ENCODE data around the gene DDOST.
A peak's percentile ranks its signal among the peaks of the same experiment; 100 is the strongest.
"Not testable (repeated sequence)": the region's sequence is repeated elsewhere in the genome, so short reads cannot be mapped to it uniquely, and the experiment has no call there.

The DDOST gene

DNA sequence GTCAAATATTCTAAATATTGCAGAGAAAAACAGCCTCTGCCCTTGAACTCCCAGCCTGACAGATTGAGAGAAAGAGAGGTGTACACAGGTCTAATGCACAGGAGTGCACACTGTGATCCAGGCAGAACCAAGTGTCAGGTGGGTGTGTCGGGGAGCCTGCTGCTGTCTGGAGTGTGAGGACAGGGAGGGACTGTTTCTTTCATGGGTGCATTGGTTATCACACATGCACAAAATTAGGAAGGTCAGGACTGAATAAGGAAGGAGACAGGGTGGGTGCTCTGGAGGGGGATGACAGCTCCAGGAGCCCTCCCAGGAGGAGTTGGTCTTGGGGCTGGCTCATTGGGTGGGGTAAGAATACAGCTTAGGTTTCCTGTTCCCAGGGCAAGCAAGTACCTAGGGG lies 41.2 kb downstream of the DDOST start:
- Histone ChIP-seq H3K9ac (ENCODE audit: low read length) (no peak overlapping the region), H3K27me3 (replicated peaks; ENCODE audit: control insufficient read depth, insufficient read depth, low read length) (no peaks in the 10 kb centered on the region), H3K4me3 (ENCODE audit: low read length) (no peak overlapping the region), H3K4me1 (ENCODE audit: control insufficient read depth, insufficient read depth, low read length) (peaks cover 7% of the 10 kb centered on the region), H3K36me3 (ENCODE audit: control insufficient read depth, insufficient read depth, low read length, severe bottlenecking) (no peaks in the 10 kb centered on the region), H3K9me3 (ENCODE audit: control insufficient read depth, low read length) (no peaks in the 10 kb centered on the region)
- DNase-seq (ENCODE audit: low read depth) = no peak

DNA sequence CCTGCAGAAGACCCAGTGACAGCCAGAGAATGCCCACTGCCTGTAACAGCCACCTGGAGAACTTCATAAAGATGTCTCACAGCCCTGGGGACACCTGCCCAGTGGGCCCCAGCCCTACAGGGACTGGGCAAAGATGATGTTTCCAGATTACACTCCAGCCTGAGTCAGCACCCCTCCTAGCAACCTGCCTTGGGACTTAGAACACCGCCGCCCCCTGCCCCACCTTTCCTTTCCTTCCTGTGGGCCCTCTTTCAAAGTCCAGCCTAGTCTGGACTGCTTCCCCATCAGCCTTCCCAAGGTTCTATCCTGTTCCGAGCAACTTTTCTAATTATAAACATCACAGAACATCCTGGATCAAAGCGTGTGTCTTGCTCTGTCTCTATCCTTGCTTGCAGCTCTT lies 42.6 kb downstream of the DDOST start:
- DNase-seq (ENCODE audit: low read depth) = no peak
- H3K9ac ChIP-seq (ENCODE audit: low read length) = no peak overlapping the region

DNA sequence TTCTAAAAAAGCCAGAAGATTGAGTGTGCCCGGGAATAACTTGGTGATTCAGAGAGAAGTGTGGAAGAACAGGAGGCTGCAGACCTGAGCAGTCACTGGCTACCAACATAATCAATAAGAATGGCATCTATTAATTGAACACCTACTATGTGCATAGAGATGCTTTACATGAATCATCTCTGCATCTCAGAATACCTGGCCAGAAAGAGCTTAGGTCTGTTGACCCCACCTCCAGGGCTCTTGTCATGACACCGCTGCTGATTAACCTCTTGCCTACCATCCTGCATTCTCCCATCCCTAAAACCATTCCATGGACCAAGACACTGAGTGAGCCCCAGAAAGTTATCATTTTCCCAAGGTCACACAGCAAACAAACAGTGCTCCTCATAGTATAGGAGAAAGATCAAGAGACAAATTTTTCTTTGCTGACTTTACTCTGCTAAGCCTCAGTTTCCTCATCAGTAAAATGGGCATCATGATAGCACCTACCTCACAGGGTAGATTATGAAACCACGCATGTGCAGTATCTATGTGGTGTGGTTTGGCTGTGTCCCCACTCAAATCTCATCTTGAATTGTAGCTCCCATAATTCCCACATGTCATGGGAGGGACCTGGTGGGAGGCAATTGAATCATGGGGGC lies 44.2 kb downstream of the DDOST start:
- Histone ChIP-seq H3K9me3 (ENCODE audit: control insufficient read depth, low read length) (no peaks in the 10 kb centered on the region), H3K9ac (ENCODE audit: low read length) (peak overlapping the region; percentile 10), H3K4me1 (ENCODE audit: control insufficient read depth, insufficient read depth, low read length) (peaks cover 24% of the 10 kb centered on the region), H3K27me3 (replicated peaks; ENCODE audit: control insufficient read depth, insufficient read depth, low read length) (no peaks in the 10 kb centered on the region), H3K36me3 (ENCODE audit: control insufficient read depth, insufficient read depth, low read length, severe bottlenecking) (no peaks in the 10 kb centered on the region), H3K4me3 (ENCODE audit: low read length) (peak overlapping the region; percentile 52)
- DNase-seq (ENCODE audit: low read depth) = no peak

More for the DNA sequence above, 42.6 kb downstream of the DDOST start:
- no peaks in the 10 kb centered on the region for H3K36me3 ChIP-seq (ENCODE audit: control insufficient read depth, insufficient read depth, low read length, severe bottlenecking)
- H3K27me3 ChIP-seq (replicated peaks; ENCODE audit: control insufficient read depth, insufficient read depth, low read length) = no peaks in the 10 kb centered on the region
- H3K4me1 ChIP-seq (ENCODE audit: control insufficient read depth, insufficient read depth, low read length) = peaks cover 16% of the 10 kb centered on the region
- no peak overlapping the region for H3K4me3 ChIP-seq (ENCODE audit: low read length)
- no peaks in the 10 kb centered on the region for H3K9me3 ChIP-seq (ENCODE audit: control insufficient read depth, low read length)

DNA sequence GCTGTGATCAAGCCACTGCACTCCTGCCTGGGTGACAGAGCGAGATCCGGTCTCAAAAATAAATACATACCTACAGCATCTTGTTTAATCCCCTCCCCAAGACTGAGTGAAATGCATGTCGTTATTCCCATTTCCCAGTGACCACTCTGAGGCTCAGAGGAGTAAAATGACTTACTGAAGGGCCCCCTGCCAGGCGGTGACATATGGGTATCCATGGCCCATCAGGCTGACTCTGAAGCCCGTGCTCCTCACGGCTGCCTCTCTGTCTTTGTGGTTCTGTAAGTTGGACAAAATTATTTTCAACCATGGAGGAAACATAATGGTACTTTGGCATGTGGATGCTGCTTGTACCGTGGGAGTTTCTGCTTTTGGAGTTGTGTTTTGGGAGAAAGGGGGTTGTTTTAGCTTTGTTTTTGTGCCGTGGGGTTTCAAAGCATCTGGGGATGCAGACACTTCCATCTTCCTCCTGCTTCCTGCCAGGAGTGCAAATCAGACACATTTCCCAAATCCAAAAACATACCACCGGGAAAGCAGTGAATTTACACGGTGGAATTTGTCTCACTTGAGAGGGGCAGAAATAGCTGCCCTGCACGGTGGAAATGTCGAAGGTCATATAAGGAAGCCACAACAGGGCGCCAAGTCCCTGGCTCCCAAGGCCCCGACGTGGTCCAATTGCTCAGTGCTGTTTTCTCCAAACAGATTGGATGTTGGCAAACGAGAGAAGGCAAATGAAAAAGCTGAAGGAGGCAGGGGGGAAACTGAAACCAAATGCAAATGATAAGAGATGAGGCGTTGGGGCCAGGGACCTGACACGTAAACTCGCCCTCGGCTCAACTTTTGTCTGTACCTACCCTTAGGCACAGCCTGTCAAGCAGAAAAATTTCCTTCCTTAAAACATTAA lies 45.0 kb downstream of the DDOST start:
- Histone ChIP-seq H3K4me3 (ENCODE audit: low read length) (peak overlapping the region; percentile 52), H3K27me3 (replicated peaks; ENCODE audit: control insufficient read depth, insufficient read depth, low read length) (no peaks in the 10 kb centered on the region), H3K9me3 (ENCODE audit: control insufficient read depth, low read length) (no peaks in the 10 kb centered on the region), H3K4me1 (ENCODE audit: control insufficient read depth, insufficient read depth, low read length) (peaks cover 24% of the 10 kb centered on the region), H3K9ac (ENCODE audit: low read length) (peak overlapping the region; percentile 10), H3K36me3 (ENCODE audit: control insufficient read depth, insufficient read depth, low read length, severe bottlenecking) (no peaks in the 10 kb centered on the region)
- no peak for DNase-seq (ENCODE audit: low read depth)

DNA sequence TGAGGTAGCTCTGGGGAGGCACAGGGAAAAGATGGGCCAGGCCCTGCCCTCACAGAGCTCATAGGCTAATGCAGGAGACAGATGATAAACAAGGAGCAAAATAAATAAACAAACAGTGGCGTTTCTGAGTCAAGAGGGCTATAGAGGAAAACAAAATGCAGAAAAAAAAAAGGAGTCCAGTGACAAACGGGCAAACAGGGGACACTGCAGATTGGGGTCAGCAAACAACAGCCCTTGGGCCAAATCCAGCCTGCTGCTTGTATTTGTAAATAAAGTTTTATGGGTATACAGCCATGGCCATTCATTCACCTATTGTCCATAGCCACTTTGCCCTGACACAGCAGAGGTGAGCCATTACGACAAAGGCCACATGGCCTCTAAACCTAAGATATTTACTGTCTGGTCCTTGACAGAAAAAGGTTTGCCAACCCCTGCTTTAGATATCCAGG lies 47.0 kb downstream of the DDOST start:
- no peaks in the 10 kb centered on the region for H3K27me3 ChIP-seq (replicated peaks; ENCODE audit: control insufficient read depth, insufficient read depth, low read length)
- peak overlapping the region; percentile 22 for H3K9ac ChIP-seq (ENCODE audit: low read length)
- peaks cover 24% of the 10 kb centered on the region for H3K4me1 ChIP-seq (ENCODE audit: control insufficient read depth, insufficient read depth, low read length)
- H3K4me3 ChIP-seq (ENCODE audit: low read length) = no peak overlapping the region
- H3K9me3 ChIP-seq (ENCODE audit: control insufficient read depth, low read length) = no peaks in the 10 kb centered on the region
- no peaks in the 10 kb centered on the region for H3K36me3 ChIP-seq (ENCODE audit: control insufficient read depth, insufficient read depth, low read length, severe bottlenecking)
- DNase-seq (ENCODE audit: low read depth) = no peak

DNA sequence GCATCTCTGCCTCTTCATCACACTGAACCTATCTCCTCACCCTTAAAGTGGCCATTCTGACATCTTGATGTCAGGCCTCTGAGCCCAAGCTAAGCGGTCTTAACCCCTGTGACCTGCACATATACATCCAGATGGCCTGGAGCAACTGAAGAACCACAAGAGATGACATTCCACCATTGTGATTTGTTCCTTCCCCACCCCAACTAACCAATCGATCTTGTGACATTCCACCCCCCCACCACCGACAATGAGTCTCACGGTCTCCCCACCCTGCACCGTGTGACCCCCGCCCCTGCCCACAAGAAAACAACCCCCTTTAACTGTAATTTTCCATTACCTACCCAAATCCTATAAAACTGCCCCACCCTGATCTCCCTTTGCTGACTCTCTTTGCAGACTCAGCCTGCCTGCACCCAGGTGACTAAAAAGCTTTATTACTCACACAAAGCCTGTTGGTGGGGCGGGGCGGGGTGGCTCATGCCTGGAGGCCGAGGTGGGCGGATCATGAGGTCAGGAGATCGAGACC lies 48.9 kb downstream of the DDOST start:
- H3K4me1 ChIP-seq (ENCODE audit: control insufficient read depth, insufficient read depth, low read length) = peaks cover 24% of the 10 kb centered on the region

DNA sequence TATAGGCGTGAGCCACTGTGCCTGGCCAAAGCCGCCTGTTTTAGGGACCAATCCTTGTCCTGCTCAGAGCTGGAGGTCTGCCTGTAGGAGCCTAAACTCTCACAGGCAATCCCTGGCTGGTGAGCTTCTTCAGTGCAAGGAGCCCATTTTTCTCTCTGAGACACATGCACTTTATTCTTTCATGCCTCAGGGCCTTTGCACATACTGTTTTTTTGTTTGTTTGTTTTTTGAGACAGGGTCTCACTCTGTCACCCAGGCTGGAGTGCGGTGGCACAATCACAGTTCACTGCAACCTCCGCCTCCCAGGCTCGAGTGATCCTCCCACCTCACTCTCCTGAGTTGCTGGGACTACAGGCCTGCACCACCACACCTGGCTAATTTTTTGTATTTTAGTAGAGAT lies 49.5 kb downstream of the DDOST start:
- no peak overlapping the region for H3K9ac ChIP-seq (ENCODE audit: low read length)
- no peaks in the 10 kb centered on the region for H3K36me3 ChIP-seq (ENCODE audit: control insufficient read depth, insufficient read depth, low read length, severe bottlenecking)
- DNase-seq (ENCODE audit: low read depth) = no peak
- H3K9me3 ChIP-seq (ENCODE audit: control insufficient read depth, low read length) = no peaks in the 10 kb centered on the region
- no peak overlapping the region for H3K4me3 ChIP-seq (ENCODE audit: low read length)
- no peaks in the 10 kb centered on the region for H3K27me3 ChIP-seq (replicated peaks; ENCODE audit: control insufficient read depth, insufficient read depth, low read length)
- H3K4me1 ChIP-seq (ENCODE audit: control insufficient read depth, insufficient read depth, low read length) = peaks cover 24% of the 10 kb centered on the region

More for the DNA sequence above, 48.9 kb downstream of the DDOST start:
- Histone ChIP-seq H3K9me3 (ENCODE audit: control insufficient read depth, low read length) (no peaks in the 10 kb centered on the region), H3K9ac (ENCODE audit: low read length) (no peak overlapping the region), H3K27me3 (replicated peaks; ENCODE audit: control insufficient read depth, insufficient read depth, low read length) (no peaks in the 10 kb centered on the region), H3K36me3 (ENCODE audit: control insufficient read depth, insufficient read depth, low read length, severe bottlenecking) (no peaks in the 10 kb centered on the region), H3K4me3 (ENCODE audit: low read length) (no peak overlapping the region)
- DNase-seq (ENCODE audit: low read depth) = no peak

DNA sequence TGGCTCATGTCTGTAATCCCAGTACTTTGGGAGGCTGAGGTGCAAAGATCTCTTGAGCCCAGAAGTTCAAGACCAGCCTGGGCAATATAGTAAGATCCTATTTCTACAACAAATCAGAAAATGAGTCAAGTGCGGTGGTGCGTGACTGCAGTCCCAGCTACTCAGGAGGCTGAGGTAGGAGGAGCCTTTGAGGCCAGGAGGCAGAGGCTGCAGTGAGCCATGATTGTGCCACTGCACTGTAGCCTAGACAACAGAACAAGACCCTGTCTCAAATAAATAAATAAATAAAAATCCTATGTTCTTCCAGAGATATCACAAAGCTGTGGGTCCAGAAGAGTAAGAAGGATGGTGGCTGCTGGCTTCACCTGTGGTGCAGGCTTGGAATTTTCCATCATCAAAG lies 50.2 kb downstream of the DDOST start:
- H3K9ac ChIP-seq (ENCODE audit: low read length) = no peak overlapping the region
- H3K4me3 ChIP-seq (ENCODE audit: low read length) = no peak overlapping the region
- DNase-seq (ENCODE audit: low read depth) = no peak
- H3K9me3 ChIP-seq (ENCODE audit: control insufficient read depth, low read length) = no peaks in the 10 kb centered on the region
- no peaks in the 10 kb centered on the region for H3K36me3 ChIP-seq (ENCODE audit: control insufficient read depth, insufficient read depth, low read length, severe bottlenecking)
- peaks cover 18% of the 10 kb centered on the region for H3K4me1 ChIP-seq (ENCODE audit: control insufficient read depth, insufficient read depth, low read length)
- H3K27me3 ChIP-seq (replicated peaks; ENCODE audit: control insufficient read depth, insufficient read depth, low read length) = no peaks in the 10 kb centered on the region

DNA sequence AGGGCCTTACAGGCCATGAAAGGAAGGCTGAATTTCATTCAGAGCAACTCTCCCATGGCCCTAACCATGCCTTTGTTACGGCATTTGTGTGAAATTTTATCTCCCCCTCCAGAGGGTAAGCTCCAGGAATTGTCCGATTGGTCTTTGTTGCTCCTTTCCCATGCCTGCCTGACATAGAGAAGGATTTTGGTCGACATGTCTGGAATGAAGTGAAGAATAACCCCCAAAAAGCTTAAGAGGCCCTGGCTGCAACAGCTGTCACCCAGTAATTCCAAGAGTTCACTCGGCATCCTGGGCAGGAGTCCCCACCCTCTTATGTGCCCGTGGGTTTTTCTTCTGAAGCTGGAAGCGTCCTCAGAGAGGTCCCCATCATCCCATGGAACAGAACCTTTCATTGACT lies 51.6 kb downstream of the DDOST start:
- Histone ChIP-seq H3K27me3 (replicated peaks; ENCODE audit: control insufficient read depth, insufficient read depth, low read length) (no peaks in the 10 kb centered on the region), H3K4me3 (ENCODE audit: low read length) (no peak overlapping the region), H3K9ac (ENCODE audit: low read length) (no peak overlapping the region), H3K36me3 (ENCODE audit: control insufficient read depth, insufficient read depth, low read length, severe bottlenecking) (no peaks in the 10 kb centered on the region), H3K4me1 (ENCODE audit: control insufficient read depth, insufficient read depth, low read length) (peaks cover 22% of the 10 kb centered on the region), H3K9me3 (ENCODE audit: control insufficient read depth, low read length) (no peaks in the 10 kb centered on the region)
- DNase-seq (ENCODE audit: low read depth) = no peak

DNA sequence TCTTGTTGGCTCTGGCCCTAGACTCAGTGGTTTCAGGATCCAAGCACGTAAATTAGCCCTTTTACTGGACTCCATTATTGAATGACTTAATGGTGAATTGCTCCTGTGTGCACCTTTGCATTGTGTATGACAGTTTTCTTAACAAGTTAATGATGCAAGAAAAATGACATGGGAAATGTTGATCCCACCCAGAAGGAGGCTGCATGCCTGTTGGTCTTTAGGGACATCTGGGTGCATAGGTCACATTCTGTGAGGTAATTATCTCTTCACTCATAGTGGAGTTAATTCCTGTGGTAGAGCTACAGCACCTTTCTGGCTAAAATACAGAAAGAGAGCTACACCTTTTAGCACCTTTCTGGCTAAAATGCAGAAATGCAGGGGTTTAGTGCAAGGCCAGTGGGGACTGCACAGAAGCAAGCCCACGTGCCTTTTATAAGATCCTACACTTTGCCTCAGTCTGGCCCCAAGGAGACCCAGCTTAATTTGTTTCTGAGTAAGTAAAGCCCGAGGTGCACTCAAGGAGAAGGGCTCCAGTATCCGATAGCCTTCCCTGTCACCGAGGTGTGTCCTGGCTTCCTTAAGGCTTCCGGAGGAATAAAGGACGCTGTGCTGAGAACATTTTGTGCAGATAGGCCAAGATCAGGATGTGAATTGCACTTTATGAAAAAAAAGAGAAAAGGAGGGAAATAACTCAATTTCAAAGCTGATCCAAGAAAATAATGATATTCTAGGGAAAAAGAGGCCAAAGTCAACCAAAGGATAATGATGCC lies 54.2 kb downstream of the DDOST start:
- not testable (repeated sequence) for H3K27me3 ChIP-seq (replicated peaks; ENCODE audit: control insufficient read depth, insufficient read depth, low read length); H3K9ac ChIP-seq (ENCODE audit: low read length); H3K9me3 ChIP-seq (ENCODE audit: control insufficient read depth, low read length); H3K36me3 ChIP-seq (ENCODE audit: control insufficient read depth, insufficient read depth, low read length, severe bottlenecking); H3K4me3 ChIP-seq (ENCODE audit: low read length); DNase-seq (ENCODE audit: low read depth)
- H3K4me1 ChIP-seq (ENCODE audit: control insufficient read depth, insufficient read depth, low read length) = peaks cover 23% of the 10 kb centered on the region

DNA sequence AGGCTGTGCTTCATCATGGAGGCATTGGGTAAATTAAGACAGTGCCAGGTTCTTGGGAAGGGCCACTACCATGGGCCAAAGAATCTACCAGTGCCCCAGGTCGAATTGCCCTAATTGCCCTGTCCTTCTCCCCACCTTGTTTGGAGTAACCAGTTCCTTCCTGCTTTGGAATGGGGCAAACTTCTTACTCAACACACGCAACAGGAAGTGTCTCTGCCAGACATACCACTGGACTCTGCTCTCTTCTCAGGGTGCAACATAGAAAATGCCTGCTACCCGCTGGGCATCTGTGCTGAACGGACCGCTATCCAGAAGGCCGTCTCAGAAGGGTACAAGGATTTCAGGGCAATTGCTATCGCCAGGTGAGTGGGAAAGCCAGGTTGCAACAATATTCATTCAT lies 56.5 kb downstream of the DDOST start:
- Histone ChIP-seq H3K27me3 (replicated peaks; ENCODE audit: control insufficient read depth, insufficient read depth, low read length) (no peaks in the 10 kb centered on the region), H3K9ac (ENCODE audit: low read length) (no peak overlapping the region), H3K4me3 (ENCODE audit: low read length) (no peak overlapping the region), H3K4me1 (ENCODE audit: control insufficient read depth, insufficient read depth, low read length) (peaks cover 23% of the 10 kb centered on the region), H3K36me3 (ENCODE audit: control insufficient read depth, insufficient read depth, low read length, severe bottlenecking) (no peaks in the 10 kb centered on the region), H3K9me3 (ENCODE audit: control insufficient read depth, low read length) (no peaks in the 10 kb centered on the region)
- no peak for DNase-seq (ENCODE audit: low read depth)
